Activated CD8-positive, alpha-beta memory T cell treated with anti-CD3 and anti-CD28 coated beads, Interleukin-2, amount 50 U/mL, for 1 hour (primary cell): ENCODE measurements around the gene IRF7.
A peak's percentile ranks its signal among the peaks of the same experiment; 100 is the strongest.
"Not testable (repeated sequence)": the region's sequence is repeated elsewhere in the genome, so short reads cannot be mapped to it uniquely, and the experiment has no call there.

Experiments used
- DNase-seq: peaks from one replicate; pipeline ENCODE4 v3.0.0-alpha.2; 2020; ENCODE audit errors: extremely low read depth

Gene IRF7

DNA sequence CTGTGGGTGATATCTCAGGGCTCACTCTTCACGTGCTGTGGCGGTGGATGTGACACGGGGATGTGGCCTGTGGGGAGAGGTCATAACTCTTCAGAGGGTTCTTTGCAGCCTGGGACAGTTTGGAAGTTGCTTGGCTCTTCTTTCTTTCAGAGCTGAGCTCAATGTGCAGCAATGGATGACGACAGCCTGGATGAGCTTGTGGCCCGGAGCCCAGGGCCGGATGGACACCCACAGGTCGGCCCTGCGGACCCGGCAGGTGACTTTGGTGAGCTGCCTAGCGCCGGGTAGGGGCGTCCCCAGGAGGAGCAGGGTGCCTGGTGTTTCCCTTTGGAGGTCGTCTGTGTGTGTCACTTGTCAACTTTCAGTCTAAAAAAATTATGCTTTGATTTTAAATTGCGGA is 34.4 kb downstream of the IRF7 start:
- DNase-seq, result no peak

DNA sequence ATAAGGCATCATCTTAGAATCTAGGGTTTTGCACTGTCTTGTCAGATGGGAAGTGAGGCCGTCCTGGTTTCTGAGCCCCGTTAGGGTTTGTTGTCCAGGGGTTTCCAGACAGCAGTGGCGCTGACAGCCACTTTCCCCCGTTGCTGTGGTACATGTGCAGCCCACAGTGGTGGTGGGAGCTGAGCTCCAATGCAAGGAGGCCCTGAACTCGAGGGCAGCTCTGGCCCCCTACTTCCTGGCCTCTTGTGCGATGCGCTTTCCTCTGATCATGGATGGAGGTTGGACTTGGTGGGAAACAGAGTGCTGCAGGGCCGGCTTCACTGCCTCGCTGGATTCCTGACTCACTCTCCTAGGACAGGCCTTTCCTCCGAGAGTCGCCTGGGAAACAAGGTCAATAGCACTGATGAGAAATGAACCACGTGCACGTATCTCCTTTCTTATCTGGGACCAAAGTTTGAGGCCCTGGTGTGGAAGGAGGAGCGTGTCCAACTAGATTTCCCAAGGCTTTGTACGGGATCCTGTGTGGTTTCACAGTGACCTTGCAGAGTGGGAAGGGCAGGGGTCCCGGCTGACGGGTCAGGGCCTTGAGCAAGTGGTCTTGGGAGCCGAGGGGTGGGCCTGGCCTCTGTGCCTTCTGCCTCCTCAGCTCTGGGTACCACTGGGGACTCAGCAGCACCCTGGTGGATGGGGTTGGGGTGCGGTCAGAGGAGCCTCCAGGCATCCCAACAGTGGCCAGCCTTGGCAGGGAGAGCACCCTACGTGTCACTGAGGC is 35.7 kb downstream of the IRF7 start:
- DNase-seq, result no peak

DNA sequence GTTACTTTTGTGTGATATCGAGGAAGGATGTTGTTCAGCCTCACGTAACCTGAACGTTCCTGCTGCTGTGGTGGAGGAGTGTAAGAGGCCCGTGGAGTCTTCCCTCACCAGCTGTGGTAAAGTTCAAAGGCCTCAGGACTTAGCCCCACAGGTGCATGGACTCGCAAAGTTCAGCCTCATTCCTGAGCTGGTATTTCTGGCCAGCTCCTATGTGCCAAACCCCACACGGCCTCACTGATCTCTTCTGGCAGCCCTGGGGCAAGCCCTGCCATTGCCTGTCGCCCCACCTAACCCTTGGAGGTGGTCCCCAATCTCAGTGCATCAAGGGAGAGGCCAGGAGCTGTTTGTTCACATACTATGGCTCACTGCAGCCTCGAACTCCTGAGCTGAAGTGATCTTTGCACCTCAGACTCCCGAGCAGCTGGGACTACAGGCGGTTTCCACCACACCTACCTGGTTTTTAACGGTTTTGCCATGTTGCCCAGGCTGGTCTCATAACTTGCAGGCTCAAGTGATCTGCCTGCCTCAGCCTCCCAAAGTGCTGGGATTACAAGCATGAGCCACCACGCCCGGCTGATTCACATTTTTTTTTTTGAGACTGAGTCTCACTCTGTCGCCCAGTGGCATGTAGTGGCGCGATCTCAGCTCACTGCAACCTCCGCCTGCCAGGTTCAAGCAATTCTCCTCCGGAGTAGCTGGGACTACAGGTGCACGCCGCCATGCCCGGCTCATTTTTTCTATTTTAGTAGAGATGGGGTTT is 37.3 kb downstream of the IRF7 start:
- DNase-seq, result no peak

DNA sequence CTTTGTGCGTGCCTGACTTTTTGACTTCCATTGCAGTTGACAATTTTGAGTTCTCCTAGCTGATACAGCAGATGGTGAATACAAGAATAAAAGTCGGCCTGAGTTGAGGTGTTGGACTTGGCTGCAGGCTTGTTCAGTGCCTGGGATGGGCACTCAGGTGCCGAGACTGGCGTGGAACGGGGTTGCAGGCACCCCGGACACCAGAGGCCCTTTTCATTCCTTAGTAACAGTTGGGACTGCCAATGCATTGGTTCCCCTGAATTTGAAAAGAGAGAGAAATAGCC is 38.2 kb downstream of the IRF7 start:
- no peak for DNase-seq

DNA sequence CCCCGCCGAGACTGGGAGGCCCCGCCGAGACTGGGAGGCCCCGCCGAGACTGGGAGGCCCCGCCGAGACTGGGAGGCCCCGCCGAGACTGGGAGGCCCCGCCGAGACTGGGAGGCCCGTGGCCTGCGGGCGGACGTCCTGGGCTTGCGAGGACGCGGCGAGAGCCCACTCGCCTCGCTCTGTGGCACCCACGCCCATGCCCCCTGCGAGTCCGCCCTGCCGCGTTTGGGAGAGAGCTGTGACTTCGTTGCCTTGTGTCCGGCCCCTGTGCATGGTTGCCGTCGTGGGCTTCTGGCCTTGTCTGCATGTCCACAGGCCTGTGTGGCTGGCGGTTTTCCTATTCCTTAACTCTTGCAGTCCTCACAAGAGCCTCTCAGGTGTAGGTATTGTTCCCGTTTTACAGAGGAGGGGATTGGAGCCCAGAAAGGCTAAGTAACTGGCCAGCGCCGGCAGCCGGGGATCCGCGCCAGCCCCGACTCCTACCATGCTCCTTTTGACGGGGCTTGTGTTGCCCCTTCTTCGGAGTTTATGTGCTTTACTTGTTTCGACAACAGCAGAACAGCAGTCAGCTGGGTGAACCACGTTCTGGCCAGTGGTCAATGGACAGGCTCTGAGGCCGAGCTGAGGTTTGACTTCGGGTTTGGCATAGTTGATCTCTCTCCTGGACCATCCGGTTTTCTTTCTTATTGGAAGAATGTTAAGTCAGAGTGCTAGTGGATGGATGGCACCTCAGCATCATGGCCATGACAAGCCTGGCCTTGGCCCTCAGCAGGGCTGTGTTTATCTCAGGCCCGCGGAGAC is 38.7 kb downstream of the IRF7 start:
- DNase-seq, result no peak

DNA sequence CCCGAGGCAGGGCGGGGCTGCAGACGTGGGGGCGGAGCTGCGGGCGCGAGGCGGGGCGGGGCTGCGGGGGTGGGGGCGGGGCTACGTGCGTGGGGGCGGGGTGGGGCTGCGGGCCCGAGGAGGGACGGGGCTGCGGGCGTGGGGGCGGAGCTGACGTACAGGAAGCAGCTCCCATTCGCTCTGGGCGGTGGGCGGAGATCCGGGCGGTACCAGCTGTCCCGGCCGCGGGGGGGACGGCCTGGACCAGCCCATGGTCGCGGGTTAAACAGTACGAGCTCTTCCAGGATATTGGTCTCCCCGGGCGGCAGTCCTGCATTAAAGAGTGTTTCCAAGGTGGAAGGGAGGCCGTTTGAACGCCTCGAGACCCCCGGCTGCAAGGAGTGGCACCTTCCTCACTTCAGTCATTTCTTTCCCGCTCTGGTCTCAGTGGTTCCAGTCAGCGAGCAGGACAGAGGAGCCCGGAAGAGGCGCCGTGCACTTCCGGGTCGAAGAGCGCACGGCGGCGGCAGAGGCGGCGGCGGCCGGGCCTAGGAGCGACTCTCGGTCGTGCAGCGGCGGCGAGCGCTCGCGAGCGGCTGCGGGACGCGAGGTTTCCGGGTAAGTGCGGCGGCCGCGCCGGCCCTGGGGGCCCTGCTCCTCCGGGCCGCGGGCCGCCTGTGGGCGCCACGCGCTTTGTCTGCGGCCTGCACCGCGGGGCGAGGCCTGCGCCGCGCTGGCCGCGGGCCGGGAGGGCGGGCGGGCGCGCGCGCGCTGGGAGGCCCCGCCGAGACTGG is 39.6 kb downstream of the IRF7 start, which contains the start of gene PHRF1:
Gene PHRF1 (plus strand): TSS at position 475 of the 773 bp plus-strand sequence. CDS start 5,043 bp downstream, outside the sequence.
- peak; percentile 92 for DNase-seq

DNA sequence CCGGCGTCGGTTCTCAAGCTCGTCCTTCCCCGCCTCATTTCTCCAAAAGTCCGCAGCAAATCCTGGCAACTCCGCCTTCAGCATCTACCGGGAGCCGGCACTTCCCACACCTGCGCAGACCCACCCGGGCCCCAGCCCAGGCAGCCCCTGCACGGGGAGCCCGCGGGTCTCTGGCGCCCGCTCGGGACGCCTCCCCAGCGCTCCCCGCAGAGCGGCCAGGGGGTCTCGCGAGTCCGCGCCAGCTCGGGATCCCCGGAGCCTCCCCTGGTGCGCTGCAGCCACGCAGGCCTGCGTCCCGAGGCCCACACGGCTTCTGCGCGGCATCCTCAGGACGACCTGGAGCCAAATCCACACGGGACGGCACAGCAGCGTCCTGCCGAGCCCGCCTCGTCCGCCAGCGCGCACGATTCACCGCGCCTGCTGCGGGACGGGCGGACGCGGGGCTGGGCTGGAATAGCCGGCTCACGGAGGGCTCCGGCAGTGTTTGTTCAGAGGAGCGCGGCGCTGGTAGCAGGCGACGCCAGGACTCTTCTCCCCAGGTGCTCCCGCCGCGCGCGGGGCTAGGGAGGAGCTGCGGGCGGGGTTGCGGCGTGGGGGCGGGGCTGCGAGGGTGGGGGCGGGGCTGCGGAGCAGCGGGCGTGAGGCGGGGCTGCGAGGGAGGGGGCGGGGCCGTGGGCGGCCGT is 40.3 kb downstream of the IRF7 start:
- no peak for DNase-seq

DNA sequence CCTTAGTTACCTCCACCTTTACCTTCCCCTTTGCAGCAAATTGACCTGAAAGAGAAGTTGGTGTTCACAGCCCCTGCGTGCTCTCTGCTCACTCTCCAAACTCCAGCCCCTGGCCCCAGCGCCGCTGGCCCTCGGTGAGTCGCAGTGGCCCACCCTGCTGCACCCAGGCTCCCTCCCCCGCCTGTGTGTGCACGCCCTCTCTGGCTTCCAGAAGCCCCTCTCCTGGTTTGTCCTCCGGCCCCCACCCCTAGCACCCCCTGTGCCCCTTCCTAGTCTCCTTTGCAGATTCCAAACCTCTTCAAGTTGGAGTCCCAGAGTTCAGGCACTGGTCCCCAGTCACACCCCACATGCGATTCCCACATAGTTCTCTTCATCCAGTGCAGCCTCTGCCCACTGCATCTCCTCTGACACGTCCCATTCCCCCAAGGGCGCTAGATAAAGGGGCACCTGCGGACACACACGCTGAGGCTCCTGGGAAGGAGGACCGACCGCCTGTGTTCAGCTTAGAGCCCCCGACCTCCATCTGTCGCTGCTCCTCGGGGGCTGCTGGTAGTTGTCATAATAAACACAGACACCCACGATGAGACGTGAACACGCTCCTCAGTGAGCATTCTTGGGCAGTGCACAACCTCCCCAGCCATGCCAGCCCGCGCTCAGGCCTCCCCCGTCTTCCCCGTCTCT is 41.0 kb downstream of the IRF7 start:
- DNase-seq, result no peak

DNA sequence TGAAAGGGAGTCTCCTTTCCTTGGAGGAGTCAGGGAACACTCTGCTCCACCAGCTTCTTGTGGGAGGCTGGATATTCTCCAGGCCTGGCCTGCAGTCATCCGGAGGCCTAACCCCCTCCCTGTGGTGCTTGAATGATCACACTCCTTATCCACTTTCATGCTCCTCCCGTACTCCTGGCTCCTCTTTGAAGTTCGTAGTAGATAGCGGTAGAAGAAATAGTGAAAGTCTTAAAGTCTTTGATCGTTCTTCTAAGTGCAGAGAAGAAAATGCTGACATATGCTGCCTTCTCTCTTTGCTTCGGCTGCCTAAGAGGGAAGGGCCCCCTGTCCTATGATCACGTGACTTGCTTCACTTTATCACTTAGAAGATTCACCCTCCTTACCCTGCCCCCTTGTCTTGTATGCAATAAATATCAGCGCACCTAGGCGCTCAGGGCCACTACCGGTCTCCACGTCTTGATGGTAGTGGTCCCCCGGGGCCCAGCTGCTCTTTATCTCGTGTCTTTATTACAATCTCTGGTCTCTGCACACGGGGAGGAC is 41.6 kb downstream of the IRF7 start:
- DNase-seq, result not testable (repeated sequence)

DNA sequence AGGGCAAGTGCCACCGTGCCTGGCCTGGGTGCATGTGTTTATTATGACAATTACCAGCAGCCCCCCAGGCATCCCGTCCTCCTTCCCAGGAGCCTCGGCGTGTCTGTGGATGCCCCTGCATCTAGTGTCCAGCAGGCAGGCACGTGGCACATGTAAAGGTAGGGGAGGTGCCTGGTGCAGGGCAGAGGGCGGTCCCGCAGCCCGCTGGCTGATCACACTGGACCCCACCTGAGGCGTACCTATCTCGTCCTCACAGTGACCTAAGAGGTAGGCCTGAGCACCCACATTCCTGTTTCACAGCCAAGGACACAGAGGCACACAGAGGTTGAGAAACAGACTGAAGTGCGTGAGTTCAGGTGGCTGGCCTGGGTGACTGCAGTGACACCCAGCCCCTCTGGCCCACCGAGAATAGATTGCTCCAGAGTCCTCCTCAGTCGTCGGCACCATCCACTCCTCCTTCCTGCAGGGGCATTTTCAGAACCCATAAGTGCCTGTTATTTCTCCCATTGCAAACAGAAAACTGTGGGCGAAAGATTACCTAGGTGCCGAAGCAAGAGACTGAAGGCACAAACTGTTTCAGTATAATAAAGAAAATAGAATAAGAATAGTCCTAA is 42.5 kb downstream of the IRF7 start:
- DNase-seq, result no peak

DNA sequence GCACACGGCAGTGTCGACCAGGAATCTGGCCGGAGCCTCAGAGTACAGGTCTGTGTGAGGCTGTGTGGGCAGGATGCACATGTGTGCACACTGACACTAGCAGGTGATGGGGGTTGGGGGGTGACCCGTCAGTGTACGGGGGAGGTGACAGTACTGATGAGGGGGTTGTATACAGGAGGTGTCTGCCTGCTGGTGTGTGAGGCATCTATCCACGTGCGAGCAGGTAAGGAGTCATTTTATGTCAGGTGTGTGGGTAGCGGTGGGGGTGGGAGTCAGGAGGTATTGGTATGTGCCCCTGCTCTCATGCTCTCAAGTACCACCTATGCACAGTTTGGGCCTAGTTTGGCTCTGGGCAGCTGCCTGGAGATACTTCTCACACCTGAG is 44.0 kb downstream of the IRF7 start:
- no peak for DNase-seq

DNA sequence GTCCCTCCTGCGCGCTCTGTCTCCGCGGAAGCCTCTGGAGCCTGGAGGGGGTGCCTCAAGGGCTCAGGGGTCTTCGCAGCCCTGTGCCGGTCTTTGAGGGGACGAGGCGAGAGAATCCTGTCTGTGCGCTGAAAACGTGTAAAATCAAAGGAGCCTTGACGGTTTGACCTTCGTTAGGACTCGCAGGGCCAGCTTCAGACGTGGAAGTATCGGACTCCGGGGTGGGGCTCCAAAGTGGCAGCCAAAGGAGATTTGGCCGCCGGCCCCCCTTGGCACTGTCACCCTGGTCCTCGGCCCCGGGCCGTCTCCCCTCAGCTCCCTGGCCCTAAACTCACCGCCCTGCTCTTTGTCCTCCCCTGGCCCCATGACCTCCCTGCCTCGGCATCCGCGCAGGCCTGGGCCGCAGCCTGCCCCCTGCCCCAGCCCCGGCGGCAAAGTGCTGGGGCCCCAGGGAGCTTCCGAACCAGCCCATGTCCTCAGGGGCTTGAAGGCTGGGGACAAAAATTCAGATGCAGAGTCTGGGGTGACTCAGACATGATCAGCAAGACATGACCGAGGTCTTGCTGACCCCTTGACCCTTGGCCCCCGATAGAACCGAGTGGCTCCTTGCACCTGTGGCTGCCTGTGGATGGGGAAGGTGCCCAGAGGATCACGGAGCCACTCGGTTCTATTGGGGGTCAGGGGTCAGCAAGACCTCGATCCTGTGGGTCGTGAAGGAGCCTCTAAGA is 46.4 kb downstream of the IRF7 start:
- no peak for DNase-seq

DNA sequence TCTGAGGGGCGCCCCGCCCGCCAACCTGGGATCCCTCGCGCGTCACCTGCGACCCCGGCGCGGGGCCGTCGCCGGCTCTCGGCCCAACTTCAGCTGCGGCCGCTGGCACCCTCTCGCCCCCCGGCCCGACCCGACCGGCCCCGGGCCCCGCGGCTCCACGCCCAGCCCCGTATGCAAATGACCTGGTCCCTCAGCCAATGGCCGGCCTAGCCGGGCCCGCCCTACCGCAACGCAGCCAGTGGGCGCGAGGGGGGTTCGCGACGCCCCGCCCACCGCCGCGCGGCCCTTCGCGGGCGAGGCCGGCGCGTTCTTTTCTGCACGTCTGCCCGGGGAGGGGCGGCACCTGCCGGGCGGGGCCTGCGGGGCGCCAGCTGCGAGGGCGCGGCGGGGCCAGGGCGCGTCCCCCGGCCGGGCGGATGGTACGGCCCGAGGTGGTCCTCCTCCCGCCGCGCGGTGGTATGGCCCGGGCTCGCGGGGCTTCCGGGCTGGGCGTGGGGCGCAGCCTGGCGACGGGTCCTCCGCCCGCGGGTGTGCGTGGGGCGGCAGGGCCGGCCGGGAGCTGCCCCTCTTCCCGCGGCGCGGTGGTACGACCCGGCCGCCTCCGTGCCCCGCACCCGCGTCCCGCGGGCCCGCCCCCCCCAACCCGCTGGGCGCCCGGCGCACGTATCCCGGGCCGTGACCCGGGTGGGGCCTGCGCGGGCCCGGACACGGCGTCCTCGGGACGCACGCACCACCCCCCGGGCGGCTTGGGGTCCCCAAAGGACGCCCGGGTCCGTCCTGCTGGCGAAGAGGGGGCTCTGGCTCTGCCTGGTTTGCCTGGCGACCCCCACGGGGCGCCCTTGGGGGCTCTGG is 47.2 kb downstream of the IRF7 start:
- DNase-seq, result peak; percentile 61

DNA sequence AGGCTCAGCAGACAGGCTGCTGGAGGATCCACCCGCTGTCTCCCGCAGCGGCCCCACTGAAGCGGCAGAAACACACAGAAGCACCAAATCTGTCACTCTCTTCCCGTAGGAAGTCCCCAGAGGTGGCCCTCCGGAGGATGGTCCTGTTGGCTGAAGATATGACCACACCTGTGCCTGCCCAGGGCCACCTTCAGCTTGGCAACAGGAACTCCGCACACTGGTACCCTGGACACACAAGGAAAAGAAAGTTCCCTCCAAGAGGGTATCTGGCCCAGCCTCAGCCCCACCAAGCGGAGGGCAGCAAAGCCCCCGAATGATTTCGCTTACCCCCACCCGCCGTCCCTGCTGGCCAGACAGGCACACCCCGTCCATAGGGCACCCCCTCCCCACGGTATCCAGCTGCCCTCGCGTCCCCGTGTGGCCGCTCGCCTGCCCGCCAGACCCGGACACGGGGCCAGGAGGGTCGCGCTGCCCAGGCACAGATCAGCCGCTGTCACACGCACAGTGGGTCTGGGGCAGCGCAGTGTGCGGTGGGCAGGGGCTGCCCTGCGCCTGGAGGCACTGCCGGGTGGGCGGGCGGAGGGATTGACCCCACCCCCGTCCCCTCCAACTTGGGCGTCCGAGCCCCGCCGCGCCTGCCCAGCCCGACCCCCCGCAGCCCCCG is 48.0 kb downstream of the IRF7 start:
- no peak for DNase-seq

DNA sequence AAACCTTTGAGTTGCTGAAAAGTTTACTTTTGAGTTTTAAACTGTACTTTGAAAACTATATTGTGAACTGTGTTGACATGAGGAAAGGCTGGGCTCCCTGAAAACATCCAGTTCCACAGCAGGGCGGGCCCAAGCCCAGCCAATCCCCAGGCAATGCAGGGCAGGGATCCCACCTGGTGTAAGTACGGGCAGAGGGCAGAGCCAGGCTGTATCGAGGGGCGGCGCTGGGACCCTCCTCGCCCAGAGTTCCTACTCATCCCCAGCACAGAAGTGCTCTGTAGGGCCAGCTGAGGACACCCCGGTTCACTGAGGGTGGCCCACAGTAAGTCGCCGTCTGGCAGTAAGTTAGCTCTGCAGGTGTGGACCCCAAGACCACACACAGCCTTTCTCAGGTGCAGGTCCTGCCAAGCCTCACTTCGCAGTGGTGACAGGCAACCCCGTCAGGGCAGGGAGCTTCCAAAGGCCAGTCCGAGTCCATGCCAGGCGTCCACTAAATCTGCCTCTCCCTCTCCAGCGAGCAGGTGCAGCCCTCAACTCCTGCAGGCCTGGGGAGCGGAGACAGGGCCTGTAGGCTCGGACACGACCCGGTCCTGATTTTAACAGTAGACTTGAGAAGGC is 48.6 kb downstream of the IRF7 start:
- no peak for DNase-seq

DNA sequence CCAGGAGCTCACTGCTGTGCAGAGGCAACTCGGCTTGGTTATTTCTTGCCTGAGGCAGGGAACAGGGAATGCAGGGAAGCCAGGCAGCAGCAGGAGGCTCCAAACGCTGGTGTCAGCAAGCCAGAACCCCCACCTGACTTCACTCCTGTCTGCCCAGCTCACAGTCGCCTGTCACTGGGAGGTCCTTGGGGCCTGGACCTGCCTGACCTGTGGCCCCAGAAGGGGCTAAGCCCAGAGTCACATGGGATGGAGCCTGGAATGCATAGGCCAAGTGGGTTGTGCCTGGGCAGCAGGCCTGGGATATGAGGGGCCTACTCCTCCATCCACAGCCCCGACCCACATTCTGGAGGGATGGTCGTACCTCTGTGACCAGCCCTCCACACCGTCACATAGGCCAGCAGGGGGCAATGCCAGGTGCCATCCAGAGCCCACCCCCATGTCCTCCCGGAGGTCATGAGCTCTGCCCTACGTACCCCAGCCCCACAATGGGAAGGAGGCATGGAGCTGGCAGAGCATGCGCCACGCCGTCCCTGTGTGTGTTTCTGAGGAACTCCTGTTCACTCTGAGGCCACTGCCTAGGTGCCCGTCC is 49.7 kb downstream of the IRF7 start:
- DNase-seq, result no peak
